OCI-LY1 (cell line): Measurements from ENCODE around the gene CHD5.
"Not testable (repeated sequence)": the region's sequence is repeated elsewhere in the genome, so short reads cannot be mapped to it uniquely, and the experiment has no call there.

Experiments used
- H2AFZ ChIP-seq: fragments of 200-600 bp; sonication (generic), shearing (Covaris generic); 2 replicates; pipeline ENCODE4 v1.6.0; 2014; ENCODE audit warnings: antibody characterized with exemption, mild to moderate bottlenecking, low read length
- H3F3A ChIP-seq: fragments of 200-600 bp; sonication (generic), shearing (Covaris generic); 2 replicates; pipeline ENCODE4 v1.6.0; 2014; ENCODE audit warnings: mild to moderate bottlenecking, antibody characterized with exemption, low read length, moderate library complexity; ENCODE audit not compliant: insufficient read depth
- H3K27ac ChIP-seq: fragments of 200-600 bp; sonication (generic); 2 replicates; pipeline ENCODE4 v1.5.1; 2014; ENCODE audit warnings: low read length, mixed run types, mild to moderate bottlenecking, low read depth; ENCODE audit not compliant: poor library complexity, severe bottlenecking
- H3K27me3 ChIP-seq: fragments of 200-600 bp; sonication (generic); 2 replicates; pipeline ENCODE4 v1.6.0; 2014; ENCODE audit warnings: antibody characterized with exemption, mild to moderate bottlenecking, low read length, moderate library complexity; ENCODE audit not compliant: insufficient read depth
- H3K36me3 ChIP-seq: fragments of 200-600 bp; sonication (generic); 2 replicates; pipeline ENCODE4 v1.6.1; 2014; ENCODE audit warnings: mild to moderate bottlenecking, antibody characterized with exemption, low read length, moderate library complexity, mixed read lengths; ENCODE audit not compliant: insufficient read depth
- H3K4me1 ChIP-seq: fragments of 200-600 bp; sonication (generic); 2 replicates; pipeline ENCODE4 v1.5.1; 2014; ENCODE audit warnings: mild to moderate bottlenecking, low read length, moderate library complexity; ENCODE audit not compliant: insufficient read depth, severe bottlenecking
- H3K4me2 ChIP-seq: fragments of 200-600 bp; sonication (generic), shearing (Covaris generic); 2 replicates; pipeline ENCODE4 v1.6.1; 2014; ENCODE audit warnings: low read length
- H3K4me3 ChIP-seq: fragments of 200-600 bp; sonication (generic); 2 replicates; pipeline ENCODE4 v1.5.1; 2014; ENCODE audit warnings: low read length, low read depth, mild to moderate bottlenecking, mixed read lengths; ENCODE audit not compliant: poor library complexity, severe bottlenecking
- H3K79me2 ChIP-seq: fragments of 200-600 bp; shearing (Covaris generic); 2 replicates; pipeline ENCODE4 v1.6.1; 2016; ENCODE audit warnings: mixed run types, low read length, mixed read lengths; ENCODE audit not compliant: insufficient read depth
- H3K9ac ChIP-seq: fragments of 200-600 bp; sonication (generic), shearing (Covaris generic); 2 replicates; pipeline ENCODE4 v1.6.1; 2014; ENCODE audit warnings: mild to moderate bottlenecking, low read length, mixed read lengths
- H3K9me2 ChIP-seq: fragments of 200-600 bp; sonication (generic), shearing (Covaris generic); 2 replicates; pipeline ENCODE4 v1.6.1; 2014; ENCODE audit warnings: low read depth, mild to moderate bottlenecking, low read length, mixed read lengths
- H3K9me3 ChIP-seq: fragments of 200-600 bp; shearing (Covaris generic); 2 replicates; pipeline ENCODE4 v1.6.1; 2014; ENCODE audit warnings: low read length, mixed read lengths
- H4K20me1 ChIP-seq: fragments of 200-600 bp; sonication (generic), shearing (Covaris generic); 2 replicates; pipeline ENCODE4 v1.6.0; 2016; ENCODE audit warnings: mild to moderate bottlenecking, low read length; ENCODE audit not compliant: insufficient read depth
- EZH2 ChIP-seq: fragments of 200-600 bp; sonication (generic), shearing (Covaris generic); IDR thresholded peaks from 2 replicates; pipeline ENCODE4 v1.8.0; 2017; ENCODE audit warnings: borderline replicate concordance, mixed run types, mild to moderate bottlenecking, antibody characterized with exemption, low read length, moderate library complexity, mixed read lengths
- TF ChIP-seq, protein P1 (sequence below): fragments of 200-600 bp; sonication (generic), shearing (Covaris generic); IDR thresholded peaks from 2 replicates; pipeline ENCODE4 v1.5.1; 2017; ENCODE audit warnings: mild to moderate bottlenecking, antibody characterized with exemption, low read length, moderate library complexity, mixed read lengths

Gene CHD5

DNA sequence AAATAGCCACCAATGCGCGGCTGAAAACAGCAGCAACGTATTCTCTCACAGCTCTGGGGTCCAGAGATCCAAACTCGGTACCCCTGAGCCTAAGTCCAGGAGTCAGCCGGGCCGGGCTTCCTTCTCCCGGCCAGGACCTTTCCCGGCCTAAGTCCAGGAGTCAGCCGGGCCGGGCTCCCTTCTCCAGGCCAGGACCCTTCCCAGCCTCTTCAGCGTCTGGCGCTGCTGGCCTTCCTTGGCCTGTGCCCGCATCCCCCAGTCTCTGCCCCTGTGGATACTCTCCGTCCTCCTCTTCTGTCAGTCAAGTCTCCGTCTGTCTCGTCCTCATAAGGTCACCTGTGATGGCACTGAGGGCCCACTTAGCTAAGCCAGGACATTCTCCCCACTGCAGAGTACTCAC lies 102.2 kb downstream of the CHD5 start:
- H3K4me1 ChIP-seq, result no peaks in the 10 kb centered on the region
- no peaks in the 10 kb centered on the region for H3K9me3 ChIP-seq
- H3K9me2 ChIP-seq, result no peaks in the 10 kb centered on the region
- H3K4me3 ChIP-seq, result no peak overlapping the region
- no peak for TF ChIP-seq EZH2
- TF ChIP-seq, protein P1, sequence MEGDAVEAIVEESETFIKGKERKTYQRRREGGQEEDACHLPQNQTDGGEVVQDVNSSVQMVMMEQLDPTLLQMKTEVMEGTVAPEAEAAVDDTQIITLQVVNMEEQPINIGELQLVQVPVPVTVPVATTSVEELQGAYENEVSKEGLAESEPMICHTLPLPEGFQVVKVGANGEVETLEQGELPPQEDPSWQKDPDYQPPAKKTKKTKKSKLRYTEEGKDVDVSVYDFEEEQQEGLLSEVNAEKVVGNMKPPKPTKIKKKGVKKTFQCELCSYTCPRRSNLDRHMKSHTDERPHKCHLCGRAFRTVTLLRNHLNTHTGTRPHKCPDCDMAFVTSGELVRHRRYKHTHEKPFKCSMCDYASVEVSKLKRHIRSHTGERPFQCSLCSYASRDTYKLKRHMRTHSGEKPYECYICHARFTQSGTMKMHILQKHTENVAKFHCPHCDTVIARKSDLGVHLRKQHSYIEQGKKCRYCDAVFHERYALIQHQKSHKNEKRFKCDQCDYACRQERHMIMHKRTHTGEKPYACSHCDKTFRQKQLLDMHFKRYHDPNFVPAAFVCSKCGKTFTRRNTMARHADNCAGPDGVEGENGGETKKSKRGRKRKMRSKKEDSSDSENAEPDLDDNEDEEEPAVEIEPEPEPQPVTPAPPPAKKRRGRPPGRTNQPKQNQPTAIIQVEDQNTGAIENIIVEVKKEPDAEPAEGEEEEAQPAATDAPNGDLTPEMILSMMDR, result no peak
- H3K27ac ChIP-seq, result no peak overlapping the region
- no peaks in the 10 kb centered on the region for H3K79me2 ChIP-seq
- no peak overlapping the region for H2AFZ ChIP-seq
- H3F3A ChIP-seq, result no peaks in the 10 kb centered on the region
- H3K4me2 ChIP-seq, result no peak overlapping the region
- no peaks in the 10 kb centered on the region for H4K20me1 ChIP-seq
- H3K36me3 ChIP-seq, result peaks cover 59% of the 10 kb centered on the region
- no peaks in the 10 kb centered on the region for H3K27me3 ChIP-seq
- no peak overlapping the region for H3K9ac ChIP-seq

DNA sequence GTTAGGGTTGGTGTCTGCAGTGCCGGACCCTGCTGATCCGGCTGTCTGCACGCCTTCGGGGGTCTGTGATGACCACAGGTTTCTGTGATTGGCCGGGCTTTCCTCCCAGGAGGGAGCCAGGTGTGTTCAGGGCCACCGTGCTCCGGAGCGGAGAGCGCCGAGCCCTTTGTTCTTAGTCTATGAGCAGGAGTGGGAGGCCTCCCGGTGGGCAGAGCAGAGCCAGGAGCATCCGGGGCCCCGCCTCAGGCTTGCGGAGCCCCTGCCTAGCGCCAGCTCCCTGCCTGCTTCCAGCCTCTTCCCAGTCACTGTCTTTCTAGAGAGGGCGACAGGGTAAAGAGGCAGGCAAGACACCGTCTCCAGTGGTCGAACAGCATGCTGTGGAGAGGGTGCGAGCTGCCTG lies 102.6 kb downstream of the CHD5 start:
- TF ChIP-seq, protein P1, result no peak
- no peak for TF ChIP-seq EZH2
- no peaks in the 10 kb centered on the region for H4K20me1 ChIP-seq
- H3K4me2 ChIP-seq, result no peak overlapping the region
- H3K4me3 ChIP-seq, result no peak overlapping the region
- H3K9me3 ChIP-seq, result no peaks in the 10 kb centered on the region
- H3K9ac ChIP-seq, result no peak overlapping the region
- no peaks in the 10 kb centered on the region for H3K4me1 ChIP-seq
- no peak overlapping the region for H2AFZ ChIP-seq
- H3F3A ChIP-seq, result no peaks in the 10 kb centered on the region
- H3K27ac ChIP-seq, result no peak overlapping the region
- H3K9me2 ChIP-seq, result no peaks in the 10 kb centered on the region
- no peaks in the 10 kb centered on the region for H3K27me3 ChIP-seq
- peaks cover 62% of the 10 kb centered on the region for H3K36me3 ChIP-seq
- no peaks in the 10 kb centered on the region for H3K79me2 ChIP-seq

DNA sequence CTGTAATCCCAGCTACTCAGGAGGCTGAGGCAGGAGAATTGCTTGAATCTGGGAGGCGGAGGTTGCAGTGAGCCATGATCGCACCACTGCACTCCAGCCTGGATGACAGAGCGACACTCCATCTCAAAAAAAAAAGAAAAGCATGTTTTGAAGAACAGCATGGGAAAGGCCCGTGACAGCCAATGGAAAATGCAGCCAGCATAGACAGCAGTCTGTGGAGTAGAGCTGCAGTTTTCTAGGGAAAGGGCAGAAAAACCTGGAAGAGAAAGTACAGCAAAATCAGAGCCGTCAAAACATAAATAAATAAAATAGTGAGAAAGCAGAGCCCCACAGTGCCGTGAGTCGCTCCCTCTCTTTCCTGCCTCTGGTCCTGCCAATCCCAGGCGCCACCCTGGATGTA lies 103.1 kb downstream of the CHD5 start:
- H3K79me2 ChIP-seq, H3K27ac ChIP-seq, H3K4me3 ChIP-seq, H3K4me1 ChIP-seq, H3F3A ChIP-seq, H2AFZ ChIP-seq, H3K4me2 ChIP-seq, H3K9me2 ChIP-seq, H3K9me3 ChIP-seq, H3K27me3 ChIP-seq, H3K9ac ChIP-seq, H4K20me1 ChIP-seq: not testable (repeated sequence)
- peaks cover 60% of the 10 kb centered on the region for H3K36me3 ChIP-seq

DNA sequence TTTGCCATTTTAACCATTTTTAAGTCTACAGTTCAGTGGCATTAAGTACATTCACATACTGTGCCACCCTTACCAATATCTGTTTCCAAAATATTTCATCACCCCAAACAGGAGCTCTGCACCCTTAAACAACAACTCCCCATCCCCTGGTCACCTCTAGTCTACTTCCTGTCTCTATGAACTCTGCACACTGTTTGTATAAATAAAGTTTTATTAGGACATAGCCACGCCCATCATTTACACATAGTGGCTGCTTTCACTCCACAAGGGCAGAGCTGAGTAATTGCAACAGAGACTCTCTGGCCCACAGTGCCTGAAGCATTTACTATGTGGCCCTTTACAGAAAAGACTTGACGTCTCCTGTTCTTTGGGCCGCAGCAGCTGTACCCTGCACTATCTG lies 104.4 kb downstream of the CHD5 start:
- peaks cover 47% of the 10 kb centered on the region for H3K36me3 ChIP-seq
- no peak overlapping the region for H3K9ac ChIP-seq
- no peaks in the 10 kb centered on the region for H3K4me1 ChIP-seq
- TF ChIP-seq, protein P1, result no peak
- TF ChIP-seq EZH2, result no peak
- no peaks in the 10 kb centered on the region for H3K9me2 ChIP-seq
- no peak overlapping the region for H3K4me2 ChIP-seq
- no peak overlapping the region for H3K27ac ChIP-seq
- H4K20me1 ChIP-seq, result no peaks in the 10 kb centered on the region
- H3K4me3 ChIP-seq, result no peak overlapping the region
- no peaks in the 10 kb centered on the region for H3K79me2 ChIP-seq
- H3F3A ChIP-seq, result no peaks in the 10 kb centered on the region
- no peak overlapping the region for H2AFZ ChIP-seq
- no peaks in the 10 kb centered on the region for H3K27me3 ChIP-seq
- H3K9me3 ChIP-seq, result no peaks in the 10 kb centered on the region
